Measurements from ENCODE around the gene SMTNL1.

The SMTNL1 gene

GRCh38 chr11:57585301-57585700, 47.9 kb downstream of the SMTNL1 start:
- no peaks in the 10 kb centered on the region for H3K79me2 ChIP-seq (ENCODE audit: low read length)
- peak; percentile 29 for DNase-seq
- no peaks in the 10 kb centered on the region for H3K9me2 ChIP-seq (replicated peaks; ENCODE audit: insufficient read depth, low read length)
- H3K4me1 ChIP-seq (ENCODE audit: low read length), result peaks cover 10% of the 10 kb centered on the region
- H3K36me3 ChIP-seq (replicated peaks; ENCODE audit: insufficient read depth, low read length), result no peaks in the 10 kb centered on the region
- H4K20me1 ChIP-seq (ENCODE audit: insufficient read depth, low read length), result no peaks in the 10 kb centered on the region
- no peaks in the 10 kb centered on the region for H3K9me3 ChIP-seq (replicated peaks; ENCODE audit: insufficient read depth, low read length)
- no peak overlapping the region for H3K27ac ChIP-seq (ENCODE audit: low read length)
- H3K9ac ChIP-seq (ENCODE audit: low read length), result no peak overlapping the region
- TF ChIP-seq EZH2 (optimal IDR thresholded peaks at IDR 0.05; ENCODE audit: low read depth, low read length) (no peak), CTCF (IDR thresholded peaks at IDR 0.05; ENCODE audit: low read length) (no peak), EZH2phosphoT487 (IDR thresholded peaks at IDR 0.05; ENCODE audit: low read length) (no peak)
- peak overlapping the region; percentile 12; the same call in 1 of the 2 replicates for H3K4me2 ChIP-seq (ENCODE audit: low read depth, low read length)
- H3F3A ChIP-seq (ENCODE audit: insufficient read depth, low read length), result no peaks in the 10 kb centered on the region
- H2AFZ ChIP-seq (ENCODE audit: low read length), result no peak overlapping the region
- no peak overlapping the region for H3K4me3 ChIP-seq (ENCODE audit: low read length)
- no peaks in the 10 kb centered on the region for H3K27me3 ChIP-seq (replicated peaks; ENCODE audit: insufficient read depth, low read length)

GRCh38 chr11:57586711-57587245, 49.4 kb downstream of the SMTNL1 start:
- H3K79me2 ChIP-seq (ENCODE audit: low read length), result no peaks in the 10 kb centered on the region
- H3K27ac ChIP-seq (ENCODE audit: low read length), result no peak overlapping the region
- H3K4me1 ChIP-seq (ENCODE audit: low read length), result peaks cover 10% of the 10 kb centered on the region
- no peaks in the 10 kb centered on the region for H3K27me3 ChIP-seq (replicated peaks; ENCODE audit: insufficient read depth, low read length)
- no peak overlapping the region for H2AFZ ChIP-seq (ENCODE audit: low read length)
- no peak for TF ChIP-seq EZH2phosphoT487 (IDR thresholded peaks at IDR 0.05; ENCODE audit: low read length)
- TF ChIP-seq EZH2 (optimal IDR thresholded peaks at IDR 0.05; ENCODE audit: low read depth, low read length), result no peak
- TF ChIP-seq CTCF (IDR thresholded peaks at IDR 0.05; ENCODE audit: low read length), result no peak
- H3K4me3 ChIP-seq (ENCODE audit: low read length), result no peak overlapping the region
- no peak overlapping the region for H3K4me2 ChIP-seq (ENCODE audit: low read depth, low read length)
- DNase-seq, result no peak
- H3F3A ChIP-seq (ENCODE audit: insufficient read depth, low read length), result no peaks in the 10 kb centered on the region
- no peak overlapping the region for H3K9ac ChIP-seq (ENCODE audit: low read length)
- no peaks in the 10 kb centered on the region for H3K9me3 ChIP-seq (replicated peaks; ENCODE audit: insufficient read depth, low read length)
- no peaks in the 10 kb centered on the region for H4K20me1 ChIP-seq (ENCODE audit: insufficient read depth, low read length)
- H3K9me2 ChIP-seq (replicated peaks; ENCODE audit: insufficient read depth, low read length), result no peaks in the 10 kb centered on the region
- no peaks in the 10 kb centered on the region for H3K36me3 ChIP-seq (replicated peaks; ENCODE audit: insufficient read depth, low read length)

- no peaks in the 10 kb centered on the region for H3K9me3 ChIP-seq (replicated peaks; ENCODE audit: insufficient read depth, low read length)
- H3K79me2 ChIP-seq (ENCODE audit: low read length), result no peaks in the 10 kb centered on the region
- peaks cover 10% of the 10 kb centered on the region for H3K4me1 ChIP-seq (ENCODE audit: low read length)
- no peak for DNase-seq
- H4K20me1 ChIP-seq (ENCODE audit: insufficient read depth, low read length), result no peaks in the 10 kb centered on the region
- TF ChIP-seq EZH2 (optimal IDR thresholded peaks at IDR 0.05; ENCODE audit: low read depth, low read length) (no peak), EZH2phosphoT487 (IDR thresholded peaks at IDR 0.05; ENCODE audit: low read length) (no peak), CTCF (IDR thresholded peaks at IDR 0.05; ENCODE audit: low read length) (no peak)
- no peak overlapping the region for H3K27ac ChIP-seq (ENCODE audit: low read length)
- no peak overlapping the region for H3K4me2 ChIP-seq (ENCODE audit: low read depth, low read length)
- no peaks in the 10 kb centered on the region for H3K27me3 ChIP-seq (replicated peaks; ENCODE audit: insufficient read depth, low read length)
- H2AFZ ChIP-seq (ENCODE audit: low read length), result no peak overlapping the region
- no peak overlapping the region for H3K4me3 ChIP-seq (ENCODE audit: low read length)
- H3K9me2 ChIP-seq (replicated peaks; ENCODE audit: insufficient read depth, low read length), result no peaks in the 10 kb centered on the region
- no peaks in the 10 kb centered on the region for H3F3A ChIP-seq (ENCODE audit: insufficient read depth, low read length)
- H3K9ac ChIP-seq (ENCODE audit: low read length), result no peak overlapping the region
- no peaks in the 10 kb centered on the region for H3K36me3 ChIP-seq (replicated peaks; ENCODE audit: insufficient read depth, low read length)
Observed at GRCh38 chr11:57588046-57588710, 50.8 kb downstream of the SMTNL1 start.

Measured in MM.1S (cell line).